Neural progenitor cell (in vitro differentiated cells): ENCODE results near the gene PNCK.

Source experiments
- EZH2phosphoT487 ChIP-seq: fragments of 200-600 bp; sonication (generic); IDR thresholded peaks from 2 replicates; pipeline ENCODE4 v1.6.1; 2017; ENCODE audit warnings: antibody characterized with exemption
- TF ChIP-seq, protein P1 (sequence below): fragments of 200-600 bp; sonication (generic); IDR thresholded peaks from 2 replicates; pipeline ENCODE4 v1.5.1; 2017; ENCODE audit warnings: antibody characterized with exemption, mild to moderate bottlenecking

GRCh38 chrX:153627675-153628111, 45.9 kb downstream of the PNCK start:
- TF ChIP-seq, protein P1, sequence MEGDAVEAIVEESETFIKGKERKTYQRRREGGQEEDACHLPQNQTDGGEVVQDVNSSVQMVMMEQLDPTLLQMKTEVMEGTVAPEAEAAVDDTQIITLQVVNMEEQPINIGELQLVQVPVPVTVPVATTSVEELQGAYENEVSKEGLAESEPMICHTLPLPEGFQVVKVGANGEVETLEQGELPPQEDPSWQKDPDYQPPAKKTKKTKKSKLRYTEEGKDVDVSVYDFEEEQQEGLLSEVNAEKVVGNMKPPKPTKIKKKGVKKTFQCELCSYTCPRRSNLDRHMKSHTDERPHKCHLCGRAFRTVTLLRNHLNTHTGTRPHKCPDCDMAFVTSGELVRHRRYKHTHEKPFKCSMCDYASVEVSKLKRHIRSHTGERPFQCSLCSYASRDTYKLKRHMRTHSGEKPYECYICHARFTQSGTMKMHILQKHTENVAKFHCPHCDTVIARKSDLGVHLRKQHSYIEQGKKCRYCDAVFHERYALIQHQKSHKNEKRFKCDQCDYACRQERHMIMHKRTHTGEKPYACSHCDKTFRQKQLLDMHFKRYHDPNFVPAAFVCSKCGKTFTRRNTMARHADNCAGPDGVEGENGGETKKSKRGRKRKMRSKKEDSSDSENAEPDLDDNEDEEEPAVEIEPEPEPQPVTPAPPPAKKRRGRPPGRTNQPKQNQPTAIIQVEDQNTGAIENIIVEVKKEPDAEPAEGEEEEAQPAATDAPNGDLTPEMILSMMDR = no peak
- no peak for TF ChIP-seq EZH2phosphoT487
